Measurements from ENCODE around the gene SYCN. TPM values are rescaled to one million over a fixed set of nuclear protein-coding genes. Genes with fewer than 3 reads are reported as not detected.

Gene SYCN
- total and polyA plus RNA-seq, 5 donors from 2014 or later, result not detected

- Histone ChIP-seq H3K27ac (ENCODE audit: insufficient read depth, low read length, poor library complexity, severe bottlenecking) (no peak overlapping the region), H3K4me1 (ENCODE audit: control insufficient read depth, insufficient read depth, low read length, poor library complexity, severe bottlenecking) (no peaks in the 10 kb centered on the region), H3K36me3 (ENCODE audit: control insufficient read depth, insufficient read depth, low read length) (no peaks in the 10 kb centered on the region), H3K9me3 (ENCODE audit: control insufficient read depth in 2 of 2, low read length in 2 of 2) (no peaks in the 10 kb centered on the region), H3K4me3 (ENCODE audit: low read depth, low read length) (no peak overlapping the region), H3K27me3 (ENCODE audit: control insufficient read depth, insufficient read depth, low read length) (no peaks in the 10 kb centered on the region)
- ATAC-seq (ENCODE audit: low read depth in 2 of 2) (no peak), DNase-seq (no peak)
- Mint-ChIP-seq H3K9me3 (peaks cover 0 to 2% (median 0%) of the 10 kb centered on the region in 7 donors), H3K4me3 (no peak overlapping the region), H3K27ac (no peak overlapping the region), H3K27me3 (no peaks in the 10 kb centered on the region), H3K36me3 (peaks cover 4% of the 10 kb centered on the region), H3K4me1 (no peaks in the 10 kb centered on the region)
Measured at GRCh38 chr19:39178296-39179006, 25.6 kb downstream of the SYCN start.

- H3K9me3 ChIP-seq (ENCODE audit: control insufficient read depth in 2 of 2, low read length in 2 of 2), result no peaks in the 10 kb centered on the region
- Mint-ChIP-seq H3K9me3 (peaks cover 0 to 2% (median 0%) of the 10 kb centered on the region in 7 donors), H3K4me1 (no peaks in the 10 kb centered on the region), H3K36me3 (peaks cover 4% of the 10 kb centered on the region), H3K4me3 (no peak overlapping the region), H3K27ac (no peak overlapping the region), H3K27me3 (no peaks in the 10 kb centered on the region)
- no peaks in the 10 kb centered on the region for H3K27me3 ChIP-seq (ENCODE audit: control insufficient read depth, insufficient read depth, low read length)
- no peak for ATAC-seq (ENCODE audit: low read depth in 2 of 2)
- no peak overlapping the region for H3K27ac ChIP-seq (ENCODE audit: insufficient read depth, low read length, poor library complexity, severe bottlenecking)
- H3K4me1 ChIP-seq (ENCODE audit: control insufficient read depth, insufficient read depth, low read length, poor library complexity, severe bottlenecking), result no peaks in the 10 kb centered on the region
- no peaks in the 10 kb centered on the region for H3K36me3 ChIP-seq (ENCODE audit: control insufficient read depth, insufficient read depth, low read length)
- no peak for DNase-seq
- H3K4me3 ChIP-seq (ENCODE audit: low read depth, low read length), result no peak overlapping the region
Measured at GRCh38 chr19:39177736-39178135, 26.3 kb downstream of the SYCN start.

GRCh38 chr19:39177110-39177699 lies 26.9 kb downstream of the SYCN start:
- H3K27ac Mint-ChIP-seq, result no peak overlapping the region
- H3K27ac ChIP-seq (ENCODE audit: insufficient read depth, low read length, poor library complexity, severe bottlenecking), result no peak overlapping the region
- no peaks in the 10 kb centered on the region for H3K9me3 ChIP-seq (ENCODE audit: control insufficient read depth in 2 of 2, low read length in 2 of 2)
- H3K4me1 Mint-ChIP-seq, result no peaks in the 10 kb centered on the region
- H3K36me3 Mint-ChIP-seq, result peaks cover 4% of the 10 kb centered on the region
- H3K36me3 ChIP-seq (ENCODE audit: control insufficient read depth, insufficient read depth, low read length), result no peaks in the 10 kb centered on the region
- no peak for DNase-seq
- no peaks in the 10 kb centered on the region for H3K27me3 Mint-ChIP-seq
- no peak for ATAC-seq (ENCODE audit: low read depth in 2 of 2)
- no peak overlapping the region for H3K4me3 ChIP-seq (ENCODE audit: low read depth, low read length)
- no peaks in the 10 kb centered on the region for H3K4me1 ChIP-seq (ENCODE audit: control insufficient read depth, insufficient read depth, low read length, poor library complexity, severe bottlenecking)
- no peak overlapping the region for H3K4me3 Mint-ChIP-seq
- H3K9me3 Mint-ChIP-seq, result peaks cover 0 to under 1% (median 0%) of the 10 kb centered on the region in 7 donors
- no peaks in the 10 kb centered on the region for H3K27me3 ChIP-seq (ENCODE audit: control insufficient read depth, insufficient read depth, low read length)

GRCh38 chr19:39175564-39175963 lies 28.5 kb downstream of the SYCN start:
- Mint-ChIP-seq H3K4me3 (no peak overlapping the region), H3K27ac (peak overlapping the region in 1 of 3 donors; percentile 21), H3K4me1 (no peaks in the 10 kb centered on the region), H3K9me3 (no peaks in the 10 kb centered on the region), H3K36me3 (peaks cover 4% of the 10 kb centered on the region), H3K27me3 (no peaks in the 10 kb centered on the region)
- DNase-seq, result no peak
- Histone ChIP-seq H3K27me3 (ENCODE audit: control insufficient read depth, insufficient read depth, low read length) (no peaks in the 10 kb centered on the region), H3K4me1 (ENCODE audit: control insufficient read depth, insufficient read depth, low read length, poor library complexity, severe bottlenecking) (no peaks in the 10 kb centered on the region), H3K9me3 (ENCODE audit: control insufficient read depth in 2 of 2, low read length in 2 of 2) (no peaks in the 10 kb centered on the region), H3K4me3 (ENCODE audit: low read depth, low read length) (no peak overlapping the region), H3K36me3 (ENCODE audit: control insufficient read depth, insufficient read depth, low read length) (peaks cover 4% of the 10 kb centered on the region), H3K27ac (ENCODE audit: insufficient read depth, low read length, poor library complexity, severe bottlenecking) (no peak overlapping the region)
- ATAC-seq (ENCODE audit: low read depth in 2 of 2), result no peak

GRCh38 chr19:39174558-39175544 lies 29.2 kb downstream of the SYCN start:
- Histone ChIP-seq H3K4me3 (ENCODE audit: low read depth, low read length) (no peak overlapping the region), H3K4me1 (ENCODE audit: control insufficient read depth, insufficient read depth, low read length, poor library complexity, severe bottlenecking) (no peaks in the 10 kb centered on the region), H3K36me3 (ENCODE audit: control insufficient read depth, insufficient read depth, low read length) (peaks cover 5% of the 10 kb centered on the region), H3K27me3 (ENCODE audit: control insufficient read depth, insufficient read depth, low read length) (no peaks in the 10 kb centered on the region), H3K27ac (ENCODE audit: insufficient read depth, low read length, poor library complexity, severe bottlenecking) (no peak overlapping the region), H3K9me3 (ENCODE audit: control insufficient read depth in 2 of 2, low read length in 2 of 2) (no peaks in the 10 kb centered on the region)
- H3K27me3 Mint-ChIP-seq, result no peaks in the 10 kb centered on the region
- ATAC-seq (ENCODE audit: low read depth in 2 of 2) (no peak), DNase-seq (no peak)
- H3K27ac Mint-ChIP-seq, result no peak overlapping the region
- H3K4me3 Mint-ChIP-seq, result no peak overlapping the region
- no peaks in the 10 kb centered on the region for H3K4me1 Mint-ChIP-seq
- peaks cover 4% of the 10 kb centered on the region for H3K36me3 Mint-ChIP-seq
- no peaks in the 10 kb centered on the region for H3K9me3 Mint-ChIP-seq

- H3K36me3 Mint-ChIP-seq, result peaks cover 5% of the 10 kb centered on the region
- DNase-seq, result no peak
Measured at GRCh38 chr19:39174142-39174541, 29.9 kb downstream of the SYCN start.

GRCh38 chr19:39173502-39173991 lies 30.5 kb downstream of the SYCN start:
- no peak for ATAC-seq (ENCODE audit: low read depth in 2 of 2)
- H3K9me3 ChIP-seq (ENCODE audit: control insufficient read depth in 2 of 2, low read length in 2 of 2), result no peaks in the 10 kb centered on the region
- H3K4me3 Mint-ChIP-seq, result no peak overlapping the region
- peaks cover 5% of the 10 kb centered on the region for H3K36me3 ChIP-seq (ENCODE audit: control insufficient read depth, insufficient read depth, low read length)
- no peak overlapping the region for H3K27ac Mint-ChIP-seq
- no peak overlapping the region for H3K27ac ChIP-seq (ENCODE audit: insufficient read depth, low read length, poor library complexity, severe bottlenecking)
- H3K9me3 Mint-ChIP-seq, result no peaks in the 10 kb centered on the region
- no peak overlapping the region for H3K4me3 ChIP-seq (ENCODE audit: low read depth, low read length)
- H3K4me1 Mint-ChIP-seq, result peaks cover 0 to 4% (median 0%) of the 10 kb centered on the region in 4 donors
- H3K27me3 Mint-ChIP-seq, result no peaks in the 10 kb centered on the region
- no peak for DNase-seq
- H3K36me3 Mint-ChIP-seq, result peaks cover 11% of the 10 kb centered on the region
- H3K4me1 ChIP-seq (ENCODE audit: control insufficient read depth, insufficient read depth, low read length, poor library complexity, severe bottlenecking), result no peaks in the 10 kb centered on the region
- H3K27me3 ChIP-seq (ENCODE audit: control insufficient read depth, insufficient read depth, low read length), result no peaks in the 10 kb centered on the region

More at GRCh38 chr19:39174142-39174541, 29.9 kb downstream of the SYCN start:
- Mint-ChIP-seq H3K27me3 (no peaks in the 10 kb centered on the region), H3K4me3 (no peak overlapping the region), H3K9me3 (no peaks in the 10 kb centered on the region), H3K4me1 (no peaks in the 10 kb centered on the region), H3K27ac (no peak overlapping the region)
- Histone ChIP-seq H3K4me3 (ENCODE audit: low read depth, low read length) (no peak overlapping the region), H3K36me3 (ENCODE audit: control insufficient read depth, insufficient read depth, low read length) (peaks cover 5% of the 10 kb centered on the region), H3K27ac (ENCODE audit: insufficient read depth, low read length, poor library complexity, severe bottlenecking) (no peak overlapping the region), H3K4me1 (ENCODE audit: control insufficient read depth, insufficient read depth, low read length, poor library complexity, severe bottlenecking) (no peaks in the 10 kb centered on the region), H3K9me3 (ENCODE audit: control insufficient read depth in 2 of 2, low read length in 2 of 2) (no peaks in the 10 kb centered on the region), H3K27me3 (ENCODE audit: control insufficient read depth, insufficient read depth, low read length) (no peaks in the 10 kb centered on the region)
- no peak for ATAC-seq (ENCODE audit: low read depth in 2 of 2)
